Progenitor cell of endocrine pancreas (in vitro differentiated cells): Measurements from ENCODE around the gene ZNF48. TPM values are rescaled to one million over a fixed set of nuclear protein-coding genes. Genes with fewer than 3 reads are reported as not detected.

Experiments
- DNase-seq: peaks from one replicate; pipeline ENCODE4 v3.0.0; 2021; ENCODE audit warnings: low spot score; ENCODE audit not compliant: unreplicated experiment
- H3K27ac Mint-ChIP-seq: 2 replicates; pipeline ENCODE4 v1.8.0; 2021; ENCODE audit warnings: mild to moderate bottlenecking, moderate library complexity, mixed read lengths
- H3K27me3 Mint-ChIP-seq: 2 replicates; pipeline ENCODE4 v1.8.0; 2021; ENCODE audit warnings: mixed read lengths
- H3K36me3 Mint-ChIP-seq: 2 replicates; pipeline ENCODE4 v1.8.0; 2022; ENCODE audit warnings: mixed read lengths; ENCODE audit not compliant: insufficient read depth
- H3K4me1 Mint-ChIP-seq: 2 replicates; pipeline ENCODE4 v1.8.0; 2021; ENCODE audit warnings: low read depth, mixed read lengths
- H3K4me3 Mint-ChIP-seq: 2 replicates; pipeline ENCODE4 v1.8.0; 2021; ENCODE audit warnings: low read depth, mild to moderate bottlenecking, moderate library complexity, mixed read lengths
- H3K9me3 Mint-ChIP-seq: 2 replicates; pipeline ENCODE4 v1.8.0; 2021; ENCODE audit warnings: low read depth, mixed read lengths
- total RNA-seq: library from RNA; stranded (reverse); gene quantifications from 2 replicates; pipeline ENCODE4 v1.2.1, GENCODE V29; 2021
- TF ChIP-seq, protein P1 (sequence below): fragments of 200-600 bp; sonication (generic); IDR thresholded peaks from one replicate; pipeline ENCODE4 v1.5.0; 2021; ENCODE audit warnings: antibody characterized with exemption, mild to moderate bottlenecking; ENCODE audit not compliant: unreplicated experiment

The ZNF48 gene
- total RNA-seq, 1 donor from 2014 or later = 62.6 TPM

DNA sequence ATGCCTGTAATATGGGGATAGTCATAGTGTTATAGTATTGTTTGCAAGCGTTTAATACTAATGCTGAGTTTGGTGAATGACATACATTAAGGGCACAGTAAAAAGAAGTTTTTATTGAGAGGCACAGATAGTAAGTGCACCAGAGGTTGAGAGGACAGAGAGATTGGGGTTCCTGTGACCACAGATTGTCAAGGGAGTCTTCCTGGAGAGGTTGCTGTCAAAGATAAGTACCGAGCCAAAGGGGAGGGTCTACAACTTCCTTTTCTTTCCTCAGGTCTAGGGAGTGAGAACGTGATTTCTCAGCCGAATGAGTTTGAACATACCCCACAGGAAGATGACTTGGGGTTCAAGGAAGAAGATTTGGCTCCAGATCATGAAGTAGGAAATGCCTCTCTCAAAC is 1.8 kb downstream of the ZNF48 start:
- Mint-ChIP-seq H3K27ac (peak overlapping the region; percentile 98), H3K4me1 (peaks cover 29% of the 10 kb centered on the region)
- TF ChIP-seq, protein P1, sequence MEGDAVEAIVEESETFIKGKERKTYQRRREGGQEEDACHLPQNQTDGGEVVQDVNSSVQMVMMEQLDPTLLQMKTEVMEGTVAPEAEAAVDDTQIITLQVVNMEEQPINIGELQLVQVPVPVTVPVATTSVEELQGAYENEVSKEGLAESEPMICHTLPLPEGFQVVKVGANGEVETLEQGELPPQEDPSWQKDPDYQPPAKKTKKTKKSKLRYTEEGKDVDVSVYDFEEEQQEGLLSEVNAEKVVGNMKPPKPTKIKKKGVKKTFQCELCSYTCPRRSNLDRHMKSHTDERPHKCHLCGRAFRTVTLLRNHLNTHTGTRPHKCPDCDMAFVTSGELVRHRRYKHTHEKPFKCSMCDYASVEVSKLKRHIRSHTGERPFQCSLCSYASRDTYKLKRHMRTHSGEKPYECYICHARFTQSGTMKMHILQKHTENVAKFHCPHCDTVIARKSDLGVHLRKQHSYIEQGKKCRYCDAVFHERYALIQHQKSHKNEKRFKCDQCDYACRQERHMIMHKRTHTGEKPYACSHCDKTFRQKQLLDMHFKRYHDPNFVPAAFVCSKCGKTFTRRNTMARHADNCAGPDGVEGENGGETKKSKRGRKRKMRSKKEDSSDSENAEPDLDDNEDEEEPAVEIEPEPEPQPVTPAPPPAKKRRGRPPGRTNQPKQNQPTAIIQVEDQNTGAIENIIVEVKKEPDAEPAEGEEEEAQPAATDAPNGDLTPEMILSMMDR = no peak

DNA sequence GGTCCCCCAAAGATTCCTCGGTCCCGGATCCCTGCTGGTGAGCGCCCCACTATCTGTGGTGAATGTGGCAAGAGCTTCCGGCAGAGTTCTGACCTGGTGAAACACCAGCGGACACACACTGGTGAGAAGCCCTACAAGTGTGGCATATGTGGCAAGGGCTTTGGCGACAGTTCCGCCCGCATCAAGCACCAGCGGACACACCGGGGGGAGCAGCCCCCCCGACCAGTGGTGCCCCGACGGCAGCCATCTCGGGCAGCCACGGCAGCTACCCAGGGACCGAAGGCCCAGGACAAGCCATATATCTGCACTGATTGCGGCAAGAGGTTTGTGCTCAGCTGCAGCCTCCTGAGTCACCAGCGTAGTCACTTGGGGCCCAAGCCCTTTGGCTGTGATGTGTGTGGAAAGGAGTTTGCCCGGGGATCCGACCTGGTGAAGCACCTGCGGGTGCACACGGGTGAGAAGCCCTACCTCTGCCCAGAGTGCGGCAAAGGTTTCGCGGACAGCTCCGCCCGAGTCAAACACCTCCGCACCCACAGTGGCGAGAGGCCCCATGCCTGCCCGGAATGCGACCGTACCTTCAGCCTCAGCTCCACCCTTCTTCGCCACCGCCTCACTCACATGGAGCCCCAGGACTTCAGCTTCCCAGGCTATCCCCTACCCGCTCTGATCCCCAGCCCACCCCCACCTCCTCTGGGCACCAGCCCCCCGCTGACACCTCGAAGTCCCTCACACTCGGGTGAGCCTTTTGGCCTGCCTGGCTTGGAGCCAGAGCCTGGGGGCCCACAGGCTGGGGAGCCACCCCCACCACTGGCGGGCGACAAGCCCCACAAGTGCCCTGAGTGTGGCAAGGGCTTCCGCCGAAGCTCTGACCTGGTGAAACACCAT is 2.8 kb downstream of the ZNF48 start:
- no peak for DNase-seq
- Mint-ChIP-seq H3K27ac (no peak overlapping the region), H3K4me3 (no peak overlapping the region), H3K27me3 (no peaks in the 10 kb centered on the region), H3K9me3 (no peaks in the 10 kb centered on the region), H3K4me1 (peaks cover 29% of the 10 kb centered on the region), H3K36me3 (peaks cover 9% of the 10 kb centered on the region)
- TF ChIP-seq, protein P1 = no peak

More for the DNA sequence above, 1.8 kb downstream of the ZNF48 start:
- H3K36me3 Mint-ChIP-seq = peaks cover 9% of the 10 kb centered on the region
- H3K27me3 Mint-ChIP-seq = no peaks in the 10 kb centered on the region
- DNase-seq = no peak
- peak overlapping the region; percentile 81 for H3K4me3 Mint-ChIP-seq
- H3K9me3 Mint-ChIP-seq = no peaks in the 10 kb centered on the region

- H3K4me3 Mint-ChIP-seq = peak overlapping the region; percentile 57
- no peaks in the 10 kb centered on the region for H3K27me3 Mint-ChIP-seq
- H3K9me3 Mint-ChIP-seq = no peaks in the 10 kb centered on the region
- no peak for DNase-seq
- H3K4me1 Mint-ChIP-seq = peaks cover 26% of the 10 kb centered on the region
- TF ChIP-seq, protein P1 = no peak
- H3K27ac Mint-ChIP-seq = peak overlapping the region; percentile 49
- H3K36me3 Mint-ChIP-seq = peaks cover 9% of the 10 kb centered on the region
These were observed 3.6 kb downstream of the ZNF48 start for GRCh38 chr16:30398661-30399434.

- Mint-ChIP-seq H3K27ac (peak overlapping the region; percentile 97), H3K4me1 (peaks cover 20% of the 10 kb centered on the region), H3K36me3 (peaks cover 9% of the 10 kb centered on the region), H3K9me3 (no peaks in the 10 kb centered on the region), H3K4me3 (peak overlapping the region; percentile 77), H3K27me3 (no peaks in the 10 kb centered on the region)
- TF ChIP-seq, protein P1 = no peak
- no peak for DNase-seq
These were observed 4.4 kb downstream of the ZNF48 start for GRCh38 chr16:30399435-30400186.
